Measurements from ENCODE around the gene SLFN12L.
"Not testable (repeated sequence)": the region's sequence is repeated elsewhere in the genome, so short reads cannot be mapped to it uniquely, and the experiment has no call there.

GRCh38 chr17:35529326-35529725 is 8.2 kb downstream of the SLFN12L start:
- not testable (repeated sequence) for TF ChIP-seq ELF1 (IDR thresholded peaks at IDR 0.05); CTCF (IDR thresholded peaks at IDR 0.05); MAX (IDR thresholded peaks at IDR 0.05; ENCODE audit: low read depth); RCOR1 (IDR thresholded peaks at IDR 0.05; ENCODE audit: low read length); YY1 (IDR thresholded peaks at IDR 0.05; ENCODE audit: low read depth); RFX5 (IDR thresholded peaks at IDR 0.05; ENCODE audit: low read length); TAF1 (IDR thresholded peaks at IDR 0.05; ENCODE audit: borderline replicate concordance, low read depth, low read length)
